Lower leg skin (tissue), 4 donors: ENCODE data around the gene EPB41L5. TPM values are rescaled to one million over a fixed set of nuclear protein-coding genes. Genes with fewer than 3 reads are reported as not detected.
A peak's percentile ranks its signal among the peaks of the same experiment; 100 is the strongest.
"Not testable (repeated sequence)": the region's sequence is repeated elsewhere in the genome, so short reads cannot be mapped to it uniquely, and the experiment has no call there.

Experiments used
- DNase-seq, 2 donors: peaks; one replicate each; pipeline ENCODE4 v3.0.0-alpha.2; 2019; ENCODE audit warnings: low spot score in 2 of 2
- H3K4me3 ChIP-seq: fragments of 200-600 bp; sonication (generic); 2 replicates; pipeline ENCODE4 v1.5.1; 2017; ENCODE audit warnings: mild to moderate bottlenecking, low read depth; ENCODE audit not compliant: poor library complexity, severe bottlenecking
- CTCF ChIP-seq, 3 donors: fragments of 450-650 bp; IDR thresholded peaks; one replicate each; pipeline ENCODE4 v1.5.1; 2016; ENCODE audit warnings: antibody characterized with exemption in 3 of 3, mild to moderate bottlenecking in 3 of 3, moderate library complexity in 2 of 3
- POLR2A ChIP-seq, 2 donors: fragments of 450-650 bp; IDR thresholded peaks; one replicate each; pipeline ENCODE4 v1.6.1; 2016 to 2017; ENCODE audit warnings: antibody characterized with exemption in 2 of 2, mild to moderate bottlenecking in 1 of 2, moderate library complexity in 1 of 2
- WGBS, 2 donors: methylation state at CpG; one replicate each; pipeline ENCODE4 v1.1.5; 2018; 5-methylcytosine and 5-hydroxymethylcytosine counted together
- intact Hi-C: fragments of 100-400 bp; cut with DNase I; formaldehyde crosslinking; loops from one replicate; pipeline ENCODE4 v1.15.0; 2023; ENCODE audit warnings: low total_unique reads
- total RNA-seq, 4 donors: library from RNA; depleted of rRNA; stranded (reverse); fragments of >200 nt; gene quantifications; one replicate each; pipeline ENCODE4 v1.1.0, GENCODE V29; 2016

EPB41L5 gene
- total RNA-seq = 10 to 100 TPM; 12.4 to 25.4 (median 23.0) TPM

- WGBS, 2 donors = 1% methylated on average over 58 to 72 of the region's 104 CpGs
- intact Hi-C loops = no loop called here
- H3K4me3 ChIP-seq = peak within 1 kb of the TSS; percentile 88
- peak; percentile 85 to 97 for DNase-seq
- TF ChIP-seq CTCF (IDR thresholded peaks at IDR 0.05) (peak in 1 of 3 donors; percentile 6), POLR2A (IDR thresholded peaks at IDR 0.05) (no peak)
Measured at GRCh38 chr2:120012771-120013596, at the start of gene EPB41L5. EPB41L5 (plus strand) TSS chr2:120013077; CDS start chr2:120019085, 6,008 bp downstream.

- no peak overlapping the region for H3K4me3 ChIP-seq
- no peak for DNase-seq
- intact Hi-C loops = no loop called here
- TF ChIP-seq CTCF (IDR thresholded peaks at IDR 0.05) = no peak
- TF ChIP-seq POLR2A (IDR thresholded peaks at IDR 0.05) = no peak
Measured at GRCh38 chr2:119981896-119982295, 31.0 kb upstream of the EPB41L5 start.

- TF ChIP-seq POLR2A (IDR thresholded peaks at IDR 0.05) (no peak), CTCF (IDR thresholded peaks at IDR 0.05) (no peak)
- 69 to 72% methylated on average over 2 of the region's 2 CpGs for WGBS, 2 donors
Measured at GRCh38 chr2:119982506-119982905, 30.4 kb upstream of the EPB41L5 start.

GRCh38 chr2:119983108-119983507, 29.8 kb upstream of the EPB41L5 start:
- DNase-seq = no peak
- no peak for TF ChIP-seq CTCF (IDR thresholded peaks at IDR 0.05)
- intact Hi-C loops = no loop called here
- no peak overlapping the region for H3K4me3 ChIP-seq
- WGBS, 2 donors = 93% methylated on average over 3 of the region's 3 CpGs

More at GRCh38 chr2:119982506-119982905, 30.4 kb upstream of the EPB41L5 start:
- intact Hi-C loops = no loop called here
- no peak overlapping the region for H3K4me3 ChIP-seq
- DNase-seq = no peak

- WGBS, 2 donors = 88% methylated on average over 3 of the region's 3 CpGs
- TF ChIP-seq POLR2A (IDR thresholded peaks at IDR 0.05) (no peak), CTCF (IDR thresholded peaks at IDR 0.05) (no peak)
- DNase-seq = no peak
- intact Hi-C loops = no loop called here
- H3K4me3 ChIP-seq = no peak overlapping the region
Measured at GRCh38 chr2:119996148-119996547, 16.7 kb upstream of the EPB41L5 start.

GRCh38 chr2:119996896-119997891, 15.7 kb upstream of the EPB41L5 start:
- WGBS, 2 donors = 91% methylated on average over 29 to 40 of the region's 55 CpGs
- intact Hi-C loops, DNase-seq, H3K4me3 ChIP-seq: not testable (repeated sequence)
